ENCODE results near the gene CBFA2T3. TPM values are rescaled to one million over a fixed set of nuclear protein-coding genes. Genes with fewer than 3 reads are reported as not detected.

Gene CBFA2T3
- total RNA-seq, 1 experiment from 2014 or later, result 2.1 TPM

GRCh38 chr16:88970050-88970449, 7.0 kb downstream of the CBFA2T3 start:
- no peak for TF ChIP-seq CTCF (IDR thresholded peaks at IDR 0.05; ENCODE audit: insufficient read depth in 1 of 2, low read depth in 1 of 2, low read length in 1 of 2, severe bottlenecking in 1 of 2, unreplicated experiment in 1 of 2)
- intact Hi-C loops (cut with micrococcal nuclease; ENCODE audit: unreplicated experiment), result no loop called here
- Mint-ChIP-seq H3K4me1 (ENCODE audit: low read depth, unreplicated experiment) (no peaks in the 10 kb centered on the region), H3K36me3 (ENCODE audit: insufficient read depth, unreplicated experiment) (no peaks in the 10 kb centered on the region), H3K27me3 (ENCODE audit: insufficient read depth, unreplicated experiment) (peaks cover 18% of the 10 kb centered on the region), H3K9me3 (ENCODE audit: unreplicated experiment) (no peaks in the 10 kb centered on the region), H3K4me3 (ENCODE audit: unreplicated experiment) (no peak overlapping the region), H3K27ac (ENCODE audit: unreplicated experiment) (no peak overlapping the region)
- ChIA-PET CTCF (no interaction called here), POLR2A (no interaction called here)
- Histone ChIP-seq H3K9me3 (no peaks in the 10 kb centered on the region), H3K27me3 (replicated peaks; ENCODE audit: control insufficient read depth, insufficient read depth, low read length) (no peaks in the 10 kb centered on the region; the same call in 1 of the 2 replicates), H3K36me3 (ENCODE audit: control insufficient read depth, insufficient read depth, low read length) (no peaks in the 10 kb centered on the region), H3K4me3 (ENCODE audit: low read depth, low read length) (no peak overlapping the region), H3K4me1 (no peaks in the 10 kb centered on the region)
- no TSS peak for BruUV-seq (replicated peaks)
- no peak for DNase-seq

GRCh38 chr16:88969361-88969831, 7.6 kb downstream of the CBFA2T3 start:
- no peaks in the 10 kb centered on the region for H3K36me3 ChIP-seq (ENCODE audit: control insufficient read depth, insufficient read depth, low read length)
- no peak overlapping the region for H3K4me3 ChIP-seq (ENCODE audit: low read depth, low read length)
- H3K9me3 ChIP-seq, result no peaks in the 10 kb centered on the region
- POLR2A ChIA-PET, result no interaction called here
- no peak for TF ChIP-seq CTCF (IDR thresholded peaks at IDR 0.05; ENCODE audit: insufficient read depth in 1 of 2, low read depth in 1 of 2, low read length in 1 of 2, severe bottlenecking in 1 of 2, unreplicated experiment in 1 of 2)
- Mint-ChIP-seq H3K27ac (ENCODE audit: unreplicated experiment) (no peak overlapping the region), H3K9me3 (ENCODE audit: unreplicated experiment) (no peaks in the 10 kb centered on the region), H3K27me3 (ENCODE audit: insufficient read depth, unreplicated experiment) (peaks cover 21% of the 10 kb centered on the region), H3K36me3 (ENCODE audit: insufficient read depth, unreplicated experiment) (no peaks in the 10 kb centered on the region), H3K4me1 (ENCODE audit: low read depth, unreplicated experiment) (no peaks in the 10 kb centered on the region), H3K4me3 (ENCODE audit: unreplicated experiment) (no peak overlapping the region)
- DNase-seq, result no peak
- H3K27me3 ChIP-seq (replicated peaks; ENCODE audit: control insufficient read depth, insufficient read depth, low read length), result no peaks in the 10 kb centered on the region; the same call in 1 of the 2 replicates
- no peaks in the 10 kb centered on the region for H3K4me1 ChIP-seq
- BruUV-seq (replicated peaks), result no TSS peak
- intact Hi-C loops (cut with micrococcal nuclease; ENCODE audit: unreplicated experiment), result no loop called here
- CTCF ChIA-PET, result no interaction called here

GRCh38 chr16:88968589-88969280, 8.3 kb downstream of the CBFA2T3 start:
- no peak for DNase-seq
- BruUV-seq (replicated peaks), result no TSS peak
- Histone ChIP-seq H3K36me3 (ENCODE audit: control insufficient read depth, insufficient read depth, low read length) (no peaks in the 10 kb centered on the region), H3K4me3 (ENCODE audit: low read depth, low read length) (no peak overlapping the region), H3K27me3 (replicated peaks; ENCODE audit: control insufficient read depth, insufficient read depth, low read length) (peaks cover 2% of the 10 kb centered on the region; the same call in 1 of the 2 replicates), H3K4me1 (no peaks in the 10 kb centered on the region), H3K9me3 (no peaks in the 10 kb centered on the region)
- intact Hi-C loops (cut with micrococcal nuclease; ENCODE audit: unreplicated experiment), result no loop called here
- Mint-ChIP-seq H3K4me1 (ENCODE audit: low read depth, unreplicated experiment) (no peaks in the 10 kb centered on the region), H3K4me3 (ENCODE audit: unreplicated experiment) (no peak overlapping the region), H3K27ac (ENCODE audit: unreplicated experiment) (no peak overlapping the region), H3K27me3 (ENCODE audit: insufficient read depth, unreplicated experiment) (peaks cover 18% of the 10 kb centered on the region), H3K36me3 (ENCODE audit: insufficient read depth, unreplicated experiment) (no peaks in the 10 kb centered on the region), H3K9me3 (ENCODE audit: unreplicated experiment) (no peaks in the 10 kb centered on the region)
- ChIA-PET POLR2A (no interaction called here), CTCF (no interaction called here)
- TF ChIP-seq CTCF (IDR thresholded peaks at IDR 0.05; ENCODE audit: insufficient read depth in 1 of 2, low read depth in 1 of 2, low read length in 1 of 2, severe bottlenecking in 1 of 2, unreplicated experiment in 1 of 2), result no peak

Measured in Caco-2 (cell line).